Stimulated activated CD4-positive, alpha-beta T cell treated with anti-CD3 and anti-CD28 coated beads, Interleukin-15, amount 100 ng/mL, for 48 hours (primary cell): ENCODE measurements around the gene KIF18B.

Source experiments
- DNase-seq, 2 donors: peaks; one replicate each; pipeline ENCODE4 v3.0.0-alpha.2; 2020; ENCODE audit warnings: low read depth in 2 of 2

The KIF18B gene

DNA sequence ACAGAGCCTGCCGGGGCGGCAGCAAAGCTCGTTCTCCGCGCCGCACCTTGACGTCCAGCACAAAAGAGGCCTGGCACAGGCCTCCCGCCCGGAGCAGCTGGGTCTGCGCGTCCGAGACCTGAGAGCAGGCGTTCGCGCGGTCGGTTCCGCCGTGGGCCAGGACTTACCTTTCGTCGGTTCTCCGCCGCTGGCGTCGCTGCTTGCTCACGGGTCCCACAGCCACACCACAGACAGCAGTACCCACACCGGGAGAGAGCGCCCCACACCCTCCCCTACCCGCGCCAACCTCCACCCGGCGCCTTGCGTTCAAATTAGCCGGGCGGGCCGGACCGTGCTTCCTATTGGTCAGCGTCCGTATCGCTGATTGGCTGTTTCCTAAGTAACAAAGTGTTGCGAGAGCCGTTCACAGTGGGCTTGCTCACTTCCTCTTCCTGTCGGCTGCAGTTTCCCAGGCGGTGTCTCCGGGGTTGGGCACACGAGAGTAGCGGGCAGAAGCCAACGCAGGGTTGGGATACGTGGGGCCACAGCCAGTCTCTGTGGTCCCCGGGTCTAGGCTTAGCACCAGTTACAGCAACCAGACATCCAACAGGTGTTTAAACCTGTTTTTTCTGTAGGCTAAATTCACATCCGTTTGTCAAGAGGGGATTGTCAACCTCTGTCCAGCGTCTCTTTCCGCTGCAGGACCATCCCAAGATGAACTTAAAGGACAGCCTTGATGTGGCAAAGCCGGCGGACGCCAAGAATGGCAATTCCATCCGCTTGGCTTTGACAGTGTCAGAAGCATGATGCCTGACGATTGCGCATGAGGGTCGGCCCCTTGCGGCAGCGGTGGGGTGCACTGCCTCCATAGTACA, at the start of gene KIF18B:
Gene KIF18B (minus strand): TSS at position 313 of the 854 bp plus-strand sequence. CDS start 11,429 bp downstream, outside the sequence.
- peak; percentile 89 to 92 for DNase-seq

DNA sequence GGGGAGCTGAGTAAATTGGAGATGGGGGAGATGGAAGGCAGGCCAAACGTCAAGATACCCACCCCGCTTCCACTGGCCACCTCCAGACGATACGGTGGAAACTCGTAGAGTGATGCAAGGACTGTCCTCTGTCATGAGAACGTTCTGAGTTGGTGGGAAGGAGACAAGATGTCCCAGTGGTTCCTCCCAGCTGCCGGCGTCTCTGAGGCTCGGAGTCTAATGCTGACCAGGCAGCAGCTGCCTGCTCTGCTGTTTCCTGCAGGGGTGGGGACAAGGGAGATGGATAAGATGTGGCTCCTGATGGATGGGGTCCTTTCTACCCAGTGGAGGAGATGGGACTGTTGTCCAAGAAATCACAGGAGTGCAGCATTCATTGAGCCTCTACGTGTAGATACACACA, 48.7 kb upstream of the KIF18B start:
- no peak for DNase-seq

DNA sequence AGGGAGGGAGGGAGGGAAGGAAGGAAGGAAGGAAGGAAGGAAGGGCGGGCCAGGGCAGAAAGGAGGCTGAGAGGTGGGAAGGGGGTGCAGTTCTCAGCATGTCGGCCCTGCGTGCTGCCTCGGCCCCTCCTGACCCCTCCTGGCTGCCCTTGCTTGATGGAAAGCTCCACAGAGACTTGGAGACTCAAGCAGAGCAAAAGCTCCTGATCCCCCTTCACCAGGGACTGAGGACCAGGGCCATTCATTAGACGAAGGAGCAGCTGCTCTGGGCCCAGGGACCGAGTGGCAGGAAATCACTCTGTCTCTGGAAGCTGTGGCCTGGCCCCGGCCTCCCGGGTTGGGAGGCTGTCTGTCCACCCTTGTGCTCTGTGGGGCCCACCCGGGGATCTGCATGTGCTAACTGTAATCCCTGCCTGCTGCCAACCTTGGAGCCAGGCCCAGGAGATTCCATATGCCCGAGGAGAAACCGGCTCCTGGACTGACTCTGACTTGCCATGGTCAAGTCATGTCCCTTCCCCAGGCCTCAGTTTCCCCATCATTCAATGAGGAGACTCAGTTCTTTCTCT, 47.9 kb upstream of the KIF18B start:
- no peak for DNase-seq

DNA sequence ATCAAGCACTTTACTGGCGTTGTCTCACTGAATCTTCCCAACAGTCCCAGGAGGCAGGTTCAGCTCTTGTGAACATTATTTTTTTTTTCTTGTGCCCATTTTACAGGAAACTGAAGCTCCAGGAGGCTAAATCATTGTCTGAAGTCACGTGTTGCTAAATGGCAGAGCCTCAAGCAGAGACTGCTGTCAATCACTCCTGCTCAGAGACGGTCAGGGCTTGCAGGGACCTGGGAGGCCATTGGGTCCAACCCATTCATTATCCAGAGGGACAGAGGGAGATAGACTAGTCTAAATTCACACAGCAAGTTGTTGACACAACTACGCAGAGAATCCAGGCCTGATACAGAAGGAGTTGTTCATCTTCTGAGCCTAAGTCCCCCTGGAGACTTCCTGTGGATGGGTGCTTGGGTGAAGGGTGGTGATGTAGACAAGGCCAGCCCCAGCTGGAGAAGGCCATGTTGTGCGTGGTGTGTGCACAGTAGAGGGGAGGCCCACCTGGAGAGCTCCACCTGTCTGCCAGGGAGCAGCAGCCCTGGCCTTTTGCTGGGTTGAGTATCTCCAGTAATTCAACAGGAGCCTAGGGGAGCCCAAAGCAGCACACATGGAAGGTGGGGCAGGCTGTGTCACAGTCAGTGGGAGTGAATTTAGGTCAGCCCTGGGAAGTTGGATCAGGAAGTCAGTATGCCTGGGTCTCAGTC, 44.8 kb upstream of the KIF18B start:
- DNase-seq, result no peak

DNA sequence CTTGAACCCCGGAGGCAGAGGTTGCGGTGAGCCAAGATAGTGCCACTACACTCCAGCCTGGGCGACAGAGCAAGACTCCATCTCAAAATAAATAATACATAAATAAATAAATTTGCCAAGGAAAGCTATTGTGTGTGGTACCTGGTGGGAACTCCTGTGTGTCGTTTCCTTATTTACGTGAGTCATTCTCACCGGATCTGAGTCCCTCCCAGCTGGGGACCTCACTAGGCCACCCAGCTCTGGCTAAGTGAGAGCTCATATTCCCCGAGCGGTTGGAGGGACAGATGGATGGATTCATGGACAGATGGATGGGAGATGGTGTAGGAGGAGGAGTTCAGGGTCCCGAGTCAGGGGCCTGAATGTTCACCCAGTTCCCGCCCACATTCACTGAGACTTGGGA, 43.4 kb upstream of the KIF18B start:
- DNase-seq, result no peak

DNA sequence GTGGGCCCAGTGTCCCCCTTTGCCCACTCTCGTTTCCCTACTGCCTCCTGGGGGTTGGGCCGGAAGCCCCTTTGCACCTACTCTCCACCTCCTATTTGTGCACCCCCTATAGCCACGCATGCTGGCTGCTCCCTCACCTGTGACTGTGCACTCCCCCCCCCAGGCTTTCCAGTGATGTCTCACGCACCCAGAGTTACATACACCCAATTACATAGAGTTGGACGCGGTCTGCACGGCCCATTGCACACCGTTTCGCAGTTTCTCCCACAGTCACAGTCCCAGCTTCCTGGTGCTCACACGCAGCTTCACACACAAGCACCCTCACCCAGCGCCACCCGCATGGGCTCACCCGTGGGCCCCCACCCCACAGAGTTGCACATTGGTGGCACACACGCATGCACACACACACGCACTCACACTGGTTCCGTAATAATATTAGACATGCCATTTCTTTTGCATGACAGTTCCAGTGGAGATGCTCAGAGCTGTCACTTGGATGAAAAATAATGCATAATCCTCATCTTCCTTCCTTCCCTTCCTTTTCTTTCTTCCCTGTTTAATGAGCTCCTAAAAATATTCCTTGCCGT, 42.1 kb upstream of the KIF18B start:
- no peak for DNase-seq

DNA sequence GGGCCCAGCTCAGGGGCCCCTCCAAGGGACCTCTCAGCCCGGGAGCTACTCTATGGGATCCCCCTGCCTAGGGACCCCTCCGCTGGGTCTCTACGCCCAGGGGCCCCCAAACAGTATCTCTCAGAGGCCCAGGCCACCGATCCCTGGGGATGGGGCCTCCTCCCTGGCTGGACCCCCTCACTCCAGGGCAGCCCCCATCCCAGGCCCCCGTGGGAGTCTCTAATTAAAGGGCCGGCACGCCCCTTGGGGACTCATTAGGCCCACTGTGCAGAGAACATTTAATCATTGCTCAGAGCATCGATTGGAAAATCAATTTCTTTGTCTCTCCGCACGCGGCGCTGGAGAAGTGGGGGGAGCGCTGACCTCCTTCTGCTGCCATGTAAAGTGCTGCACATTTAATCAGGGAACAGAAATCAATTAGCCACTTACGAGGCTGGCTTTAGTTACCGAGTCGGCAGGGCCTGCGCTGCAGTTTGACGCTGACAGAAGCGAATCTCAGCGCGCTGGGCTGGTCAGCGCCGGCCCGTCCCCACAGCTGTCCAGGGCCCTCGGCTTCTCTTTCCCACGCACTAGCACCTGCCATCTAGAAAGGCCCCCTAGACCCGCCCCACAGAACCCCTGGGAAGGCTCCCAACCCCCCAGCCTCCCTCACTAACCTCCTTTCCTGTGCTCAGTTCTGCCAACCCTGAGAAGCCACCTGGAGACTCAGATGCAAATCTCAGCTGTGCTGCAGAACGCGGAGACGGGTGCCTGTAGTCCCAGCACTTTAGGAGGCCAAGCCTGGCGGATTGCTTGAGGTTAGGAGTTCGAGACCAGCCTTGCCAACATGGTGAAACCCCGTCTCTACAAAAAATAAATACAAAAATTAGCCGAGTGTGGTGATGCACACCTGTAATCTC, 40.7 kb upstream of the KIF18B start:
- no peak for DNase-seq

DNA sequence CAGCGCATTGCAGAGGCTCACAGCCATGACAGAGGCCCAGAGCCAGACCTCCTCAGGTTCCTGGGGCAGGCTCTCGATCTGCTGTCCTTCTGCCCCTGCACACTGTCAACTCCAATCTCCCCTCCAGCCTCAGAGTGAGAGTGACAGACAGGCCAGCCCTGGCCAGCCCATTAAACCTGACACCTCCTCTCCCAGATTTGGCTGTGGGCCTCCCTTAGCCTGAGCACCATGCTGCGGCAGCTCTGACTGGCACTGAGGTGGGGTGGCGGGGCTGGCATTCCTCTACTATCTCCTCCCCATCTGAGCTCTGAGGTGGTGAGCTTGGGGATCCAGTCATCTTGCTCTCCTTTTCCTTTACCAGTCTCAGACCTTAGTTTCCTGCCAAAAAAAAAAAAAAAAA, 36.0 kb upstream of the KIF18B start:
- DNase-seq, result no peak

DNA sequence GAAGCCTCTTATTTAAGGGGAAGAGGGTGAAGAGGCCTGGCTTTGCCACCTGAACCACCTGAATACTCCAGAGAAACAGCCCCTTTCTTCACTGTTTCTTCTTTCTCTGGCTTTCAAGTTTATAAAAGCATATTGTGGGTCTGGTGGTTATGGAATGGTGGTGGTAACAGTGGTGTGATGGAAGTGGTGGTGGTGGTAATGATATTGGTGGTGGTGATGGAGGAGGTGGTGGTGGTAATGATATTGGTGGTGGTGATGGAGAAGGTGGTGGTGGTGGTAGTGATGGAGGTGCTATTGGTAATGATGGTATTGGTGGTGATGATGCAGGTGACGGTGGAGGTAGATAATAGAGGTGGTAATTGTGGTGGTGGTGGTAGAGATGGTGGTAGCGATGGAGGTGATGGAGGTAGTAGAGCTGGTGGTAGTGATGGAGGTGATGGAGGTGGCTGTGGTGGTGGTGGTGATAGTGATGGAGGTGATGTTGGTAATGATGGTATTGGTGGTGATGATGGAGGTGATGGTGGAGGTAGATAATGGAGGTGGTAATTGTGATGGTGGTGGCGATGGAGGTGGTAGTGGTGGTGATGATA, 34.6 kb upstream of the KIF18B start:
- DNase-seq, result no peak

DNA sequence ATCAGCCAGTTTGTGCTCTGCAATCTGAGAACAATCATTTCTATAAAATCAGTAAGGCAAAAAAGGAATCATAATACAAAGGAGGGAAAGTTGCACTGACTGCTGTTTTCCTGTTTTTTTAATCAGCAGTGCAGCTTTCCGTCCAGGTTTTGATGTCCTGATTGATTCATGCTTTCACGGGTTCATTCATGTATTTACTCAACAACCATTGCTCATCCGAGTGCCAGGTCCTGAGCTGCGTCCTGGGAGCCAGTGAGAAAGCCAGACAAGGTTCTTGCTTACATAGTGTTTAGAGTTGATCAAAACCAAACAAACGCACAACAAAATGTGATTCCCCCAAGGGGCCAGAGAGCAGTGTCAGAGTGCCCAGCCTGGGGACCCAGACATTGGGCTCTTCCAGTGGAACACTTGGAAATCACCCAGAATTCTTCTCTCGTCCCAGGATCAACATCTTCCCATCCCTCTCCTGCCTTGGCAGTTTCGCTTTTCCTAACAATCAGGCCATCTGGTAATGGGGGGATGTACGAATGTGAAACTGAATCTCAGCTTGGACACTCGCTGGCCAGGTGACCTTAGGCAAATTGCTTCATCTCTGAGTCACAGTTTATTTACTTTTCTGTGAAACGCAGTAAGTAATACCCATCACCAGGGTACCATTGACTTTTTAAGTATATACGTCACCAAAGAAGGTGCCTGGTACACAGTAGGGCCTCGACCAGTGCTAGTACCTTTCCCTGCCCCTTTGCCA, 33.8 kb upstream of the KIF18B start:
- no peak for DNase-seq

DNA sequence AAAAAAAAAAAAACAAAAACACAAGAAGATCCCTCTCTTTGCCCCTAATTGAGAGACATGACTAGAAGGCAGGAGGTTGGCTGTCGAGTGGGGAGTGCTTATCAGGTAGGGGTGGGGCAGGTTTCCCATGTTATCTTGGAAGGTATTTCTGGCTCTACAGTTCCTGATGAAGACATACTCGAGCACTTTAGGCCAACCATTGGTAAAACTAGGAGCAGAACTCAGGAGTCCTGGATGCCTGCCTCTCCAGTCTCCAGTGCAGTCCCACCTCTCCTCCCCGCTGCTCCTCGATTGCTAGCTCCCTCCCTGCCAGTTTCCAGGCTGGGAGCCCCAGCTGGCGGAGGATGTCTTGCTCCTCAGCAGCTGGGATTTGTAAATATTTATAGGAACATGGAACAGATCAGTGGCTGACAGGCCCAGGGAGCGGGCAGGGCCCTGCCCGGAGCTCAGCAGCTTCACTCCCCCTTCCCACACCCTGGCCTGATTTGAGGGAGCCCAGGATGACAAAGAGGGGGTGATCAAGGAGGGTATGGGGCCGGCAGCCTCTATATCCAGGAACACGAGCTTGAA, 31.9 kb upstream of the KIF18B start:
- DNase-seq, result no peak

DNA sequence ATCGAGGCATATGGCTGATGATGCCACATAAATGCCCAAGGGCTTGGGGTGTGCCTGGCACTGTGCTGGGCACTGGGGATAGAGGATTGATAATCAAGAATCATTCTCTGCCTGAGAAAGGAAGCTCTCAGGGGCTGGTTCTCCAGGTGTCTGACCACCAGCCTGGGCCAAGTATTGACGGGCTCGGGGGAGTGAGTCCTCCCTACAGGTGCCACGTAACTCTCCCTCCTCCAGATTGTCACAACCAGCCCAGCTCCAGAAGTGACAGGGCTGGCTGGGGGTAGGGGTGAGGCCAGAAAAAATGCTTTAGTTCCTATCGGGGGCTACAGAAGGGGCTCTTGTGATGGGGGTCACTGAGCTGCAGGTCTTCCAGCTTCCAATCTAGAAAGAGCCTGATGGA, 31.2 kb upstream of the KIF18B start:
- DNase-seq, result no peak

DNA sequence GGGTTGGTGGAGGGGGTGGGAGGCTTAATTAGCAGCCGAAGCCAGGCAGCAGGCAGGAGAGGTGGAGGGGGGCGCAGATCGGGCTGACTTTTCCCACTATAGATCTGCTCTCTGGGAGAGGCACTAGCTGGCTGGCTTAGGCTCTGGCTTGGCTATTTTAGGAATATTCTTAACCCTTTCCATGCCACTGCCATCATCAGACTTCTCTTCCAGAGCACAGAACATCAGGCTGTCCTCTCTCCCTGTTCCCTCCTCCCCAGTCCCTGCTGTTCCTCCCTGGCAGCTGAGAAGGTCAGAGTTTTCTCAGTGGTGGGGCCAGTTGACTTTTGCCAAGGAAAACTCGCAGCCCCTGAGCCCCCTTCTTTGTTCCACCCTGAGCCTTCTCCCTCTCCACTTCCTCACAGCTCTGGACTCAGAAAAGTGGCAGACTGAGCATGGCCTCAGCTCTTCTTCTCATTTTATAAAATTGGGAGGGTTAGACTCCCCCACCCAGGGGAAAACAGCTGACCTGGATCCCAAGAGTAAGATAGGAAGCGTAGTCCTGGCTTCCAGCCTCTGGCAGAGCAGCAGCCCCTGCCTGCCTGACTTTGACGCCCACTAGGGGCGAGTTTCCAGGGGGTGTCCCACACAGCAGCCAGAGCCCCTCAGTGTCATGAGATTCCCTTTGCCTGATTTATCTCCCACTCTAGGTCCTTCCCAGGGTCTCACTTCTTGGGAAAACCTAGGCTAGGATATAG, 30.4 kb upstream of the KIF18B start:
- DNase-seq, result no peak

DNA sequence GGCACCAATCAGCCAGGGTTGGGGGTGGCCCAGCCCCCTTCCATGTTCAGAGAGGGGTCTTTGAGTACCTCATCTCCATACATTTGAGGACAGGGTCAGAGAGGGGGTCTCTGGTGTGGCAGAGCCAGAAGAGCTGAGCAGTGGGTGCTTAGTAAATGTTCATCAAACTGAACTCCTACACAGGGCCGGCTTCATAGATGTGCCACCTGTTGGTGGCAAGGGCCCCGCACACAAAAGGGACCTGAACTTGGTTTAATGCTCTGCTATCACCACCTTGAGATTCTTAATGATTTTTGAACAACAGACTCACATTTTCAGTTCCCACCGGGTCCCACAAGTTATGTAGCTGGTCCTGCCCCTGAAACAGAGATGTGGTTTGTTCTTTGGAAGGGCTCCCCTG, 29.5 kb upstream of the KIF18B start:
- DNase-seq, result no peak

DNA sequence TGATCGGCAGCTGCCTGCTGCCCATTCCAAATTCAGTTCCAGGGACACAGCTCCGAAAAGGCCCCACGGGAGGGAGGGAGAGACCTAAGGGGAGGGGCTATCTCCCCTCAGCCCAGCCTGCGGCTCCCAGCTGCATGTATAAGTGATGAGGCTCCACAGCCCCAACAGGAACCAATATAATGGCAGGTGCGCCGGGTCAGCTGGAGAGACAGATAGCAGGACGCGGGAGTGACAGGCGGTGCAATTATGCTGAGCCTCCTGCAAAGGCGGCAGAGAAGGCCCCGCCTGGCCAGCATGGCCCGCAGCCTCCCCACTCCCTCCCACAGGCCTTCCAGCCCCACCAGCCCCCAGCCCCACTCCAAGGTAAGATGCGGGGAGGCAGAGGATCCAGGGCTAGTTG, 28.6 kb upstream of the KIF18B start:
- DNase-seq, result no peak

DNA sequence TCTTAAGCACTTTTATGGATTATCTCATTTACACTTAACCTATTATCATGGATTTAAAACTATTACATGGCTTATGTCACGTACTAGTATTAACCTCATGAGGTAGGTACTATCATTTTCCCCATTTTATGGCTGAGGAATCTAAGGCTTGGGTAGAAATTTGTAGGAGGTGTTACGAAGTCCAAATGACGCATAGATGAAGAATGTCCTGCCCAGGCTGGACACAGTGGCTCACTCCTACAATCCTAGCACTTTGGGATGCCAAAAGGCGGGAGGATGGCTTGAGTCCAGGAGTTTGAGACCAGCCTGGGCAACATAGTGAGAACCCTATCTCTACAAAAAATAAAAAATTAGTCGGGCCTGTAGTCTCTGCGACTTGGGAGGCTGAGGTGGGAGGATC, 25.4 kb upstream of the KIF18B start:
- no peak for DNase-seq

DNA sequence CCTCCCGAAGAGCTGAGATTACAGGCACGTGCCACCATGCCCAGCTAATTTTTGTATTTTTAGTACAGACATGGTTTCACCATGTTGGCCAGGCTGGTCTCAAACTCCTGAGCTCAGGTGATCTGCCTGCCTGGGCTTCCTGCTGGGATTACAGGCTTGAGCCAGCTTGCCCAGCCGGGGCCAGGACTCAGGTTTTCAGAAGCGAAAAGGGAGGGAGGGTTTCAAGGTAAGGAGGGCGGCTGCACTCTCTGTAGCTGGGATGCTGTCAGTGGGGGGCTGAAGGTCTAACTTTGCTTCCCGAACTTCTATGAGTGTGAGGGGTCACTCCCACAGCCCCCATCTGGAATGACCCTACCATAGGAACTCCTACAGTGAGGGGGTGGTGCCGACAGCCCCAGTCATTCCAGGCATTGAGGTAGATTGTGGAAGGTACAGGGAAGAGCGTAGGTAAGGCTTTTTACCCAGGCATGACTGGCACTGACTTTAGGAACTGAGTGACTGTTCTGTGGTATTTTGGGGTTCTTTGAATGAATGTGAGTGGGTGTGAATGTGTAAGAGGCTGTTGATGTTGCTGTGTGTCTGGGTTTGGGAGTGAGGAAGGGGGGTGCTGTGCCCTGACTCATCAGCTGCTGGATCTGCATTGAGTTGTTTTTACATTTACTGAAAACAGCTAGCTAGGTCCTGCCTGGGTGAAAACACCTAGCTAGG, 24.4 kb upstream of the KIF18B start:
- DNase-seq, result peak; percentile 56 to 66

DNA sequence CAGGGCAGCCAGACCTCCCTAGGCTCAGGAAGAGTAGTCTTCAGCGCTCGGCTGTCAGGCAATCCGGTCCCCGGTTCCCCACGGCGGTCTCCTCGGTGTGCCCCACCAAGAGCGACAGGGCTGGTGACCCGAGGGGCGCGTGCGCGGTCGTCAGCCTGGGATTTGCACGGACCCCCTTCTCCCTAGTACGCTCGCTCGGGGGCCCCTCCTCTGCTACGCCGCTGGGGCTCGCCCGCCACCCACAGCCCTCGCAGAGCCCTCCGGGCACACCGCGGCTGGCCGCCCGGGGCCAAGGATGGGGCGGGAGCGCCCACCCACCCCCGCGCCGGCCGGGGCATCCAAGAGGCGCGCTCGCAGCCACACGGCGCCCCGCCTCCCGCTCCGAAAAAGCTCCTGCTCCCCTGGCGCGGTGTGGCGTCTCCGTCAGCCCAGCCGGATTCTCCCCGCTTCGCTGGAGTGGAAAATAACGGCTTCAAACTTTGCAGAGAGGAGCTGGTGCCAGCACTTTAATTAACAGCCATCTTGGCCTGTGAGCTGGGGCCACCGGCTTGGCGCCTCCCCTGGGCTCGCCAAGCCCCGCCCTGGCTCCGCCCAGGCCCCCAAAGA, 22.7 kb upstream of the KIF18B start:
- DNase-seq, result no peak
